GM10266 (cell line): ENCODE results near the gene TMEM132E.

ENCODE experiments used
- DNase-seq: peaks from one replicate; pipeline ENCODE4 v3.0.0; 2012; ENCODE audit errors: extremely low spot score
- TF ChIP-seq, protein P1 (sequence below): IDR thresholded peaks from 2 replicates; pipeline ENCODE4 v1.5.1; 2012; ENCODE audit warnings: mild to moderate bottlenecking, low read depth; ENCODE audit not compliant: control insufficient read depth, insufficient read depth; ENCODE audit errors: missing control alignments

The TMEM132E gene

DNA sequence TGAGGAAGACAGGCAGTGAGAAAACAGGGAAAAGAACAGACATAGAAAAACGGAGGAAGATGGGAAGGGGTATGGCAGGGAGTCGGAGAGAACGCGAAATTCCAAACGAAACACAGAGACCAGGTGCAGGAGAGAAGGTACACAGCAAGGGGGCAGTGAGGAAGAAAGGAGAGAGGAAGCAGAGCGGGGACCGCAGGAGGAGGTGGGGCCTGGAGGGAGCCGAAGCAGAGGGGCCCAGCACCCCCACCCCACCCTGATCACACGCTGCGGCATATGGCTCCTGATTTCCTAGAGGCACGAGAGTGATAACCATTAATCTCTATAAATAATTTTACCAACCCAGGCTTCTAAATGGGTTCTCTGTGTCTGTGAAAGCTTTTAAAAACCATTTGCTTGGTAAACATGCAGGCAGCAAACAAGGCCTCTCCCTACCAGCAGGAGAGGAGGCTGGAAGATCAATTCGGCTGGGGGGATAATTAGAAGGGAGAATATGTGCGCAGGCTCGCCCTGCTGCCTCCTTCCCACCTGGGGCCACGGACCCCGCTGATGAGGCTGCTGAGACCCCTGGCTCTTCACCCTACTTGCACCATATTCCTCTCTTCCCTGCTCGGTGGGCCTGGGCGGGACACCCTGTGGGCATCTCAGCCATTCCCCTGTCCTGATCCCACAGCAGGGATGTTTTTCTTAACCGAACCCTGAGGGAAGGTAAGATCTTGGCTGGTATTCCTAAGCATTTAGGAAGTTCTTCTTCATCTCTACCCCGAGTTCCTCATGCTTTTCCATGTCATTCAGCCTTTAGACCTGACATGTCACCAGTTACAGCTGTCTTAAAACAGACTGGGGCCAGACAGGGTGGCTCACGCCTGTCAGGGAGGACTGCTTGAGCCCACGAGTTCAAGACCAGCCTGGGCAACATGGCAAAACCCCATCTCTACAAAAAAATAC lies 86.7 kb downstream of the TMEM132E start:
- no peak for DNase-seq
- TF ChIP-seq, protein P1, sequence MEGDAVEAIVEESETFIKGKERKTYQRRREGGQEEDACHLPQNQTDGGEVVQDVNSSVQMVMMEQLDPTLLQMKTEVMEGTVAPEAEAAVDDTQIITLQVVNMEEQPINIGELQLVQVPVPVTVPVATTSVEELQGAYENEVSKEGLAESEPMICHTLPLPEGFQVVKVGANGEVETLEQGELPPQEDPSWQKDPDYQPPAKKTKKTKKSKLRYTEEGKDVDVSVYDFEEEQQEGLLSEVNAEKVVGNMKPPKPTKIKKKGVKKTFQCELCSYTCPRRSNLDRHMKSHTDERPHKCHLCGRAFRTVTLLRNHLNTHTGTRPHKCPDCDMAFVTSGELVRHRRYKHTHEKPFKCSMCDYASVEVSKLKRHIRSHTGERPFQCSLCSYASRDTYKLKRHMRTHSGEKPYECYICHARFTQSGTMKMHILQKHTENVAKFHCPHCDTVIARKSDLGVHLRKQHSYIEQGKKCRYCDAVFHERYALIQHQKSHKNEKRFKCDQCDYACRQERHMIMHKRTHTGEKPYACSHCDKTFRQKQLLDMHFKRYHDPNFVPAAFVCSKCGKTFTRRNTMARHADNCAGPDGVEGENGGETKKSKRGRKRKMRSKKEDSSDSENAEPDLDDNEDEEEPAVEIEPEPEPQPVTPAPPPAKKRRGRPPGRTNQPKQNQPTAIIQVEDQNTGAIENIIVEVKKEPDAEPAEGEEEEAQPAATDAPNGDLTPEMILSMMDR = no peak

DNA sequence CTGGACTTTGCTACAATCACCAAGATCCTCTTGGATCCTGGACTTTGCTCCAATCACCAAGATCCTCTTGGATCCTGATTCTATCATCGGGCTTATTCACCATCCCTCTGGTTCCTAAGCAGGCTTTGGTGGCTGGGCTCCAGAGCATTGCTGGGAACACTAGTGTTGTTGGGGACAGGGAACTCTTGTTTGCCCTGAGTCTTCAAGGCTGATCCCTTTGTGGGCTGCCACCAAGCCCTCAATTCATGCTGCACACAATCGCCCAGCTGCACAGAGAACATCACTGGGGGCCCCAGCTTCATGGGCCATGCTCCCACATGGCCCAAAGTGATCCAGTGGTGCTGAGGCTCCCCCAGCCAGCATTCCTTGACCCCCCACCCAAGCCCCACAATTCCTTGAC lies 88.3 kb downstream of the TMEM132E start:
- DNase-seq = no peak
- TF ChIP-seq, protein P1 = no peak

DNA sequence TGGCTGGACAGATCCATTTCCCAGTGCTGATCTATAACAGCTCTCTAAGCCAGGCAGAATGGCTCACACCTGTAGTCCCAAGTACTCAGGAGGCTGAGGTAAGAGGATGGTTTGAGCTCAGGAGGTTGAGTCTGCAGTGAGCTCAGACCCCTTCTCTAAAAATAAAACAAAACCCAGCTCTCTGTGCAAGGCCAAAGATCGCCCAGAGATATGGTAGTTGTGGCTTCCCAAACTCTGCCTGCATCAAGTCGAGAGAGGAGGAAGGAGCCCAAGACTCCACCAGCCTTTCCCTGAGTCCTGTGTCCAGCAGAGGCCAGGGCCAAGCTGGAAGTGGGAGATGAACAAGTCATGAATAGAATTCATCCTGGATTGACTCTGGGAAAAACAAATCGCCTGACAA lies 88.8 kb downstream of the TMEM132E start:
- TF ChIP-seq, protein P1 = no peak
- no peak for DNase-seq

DNA sequence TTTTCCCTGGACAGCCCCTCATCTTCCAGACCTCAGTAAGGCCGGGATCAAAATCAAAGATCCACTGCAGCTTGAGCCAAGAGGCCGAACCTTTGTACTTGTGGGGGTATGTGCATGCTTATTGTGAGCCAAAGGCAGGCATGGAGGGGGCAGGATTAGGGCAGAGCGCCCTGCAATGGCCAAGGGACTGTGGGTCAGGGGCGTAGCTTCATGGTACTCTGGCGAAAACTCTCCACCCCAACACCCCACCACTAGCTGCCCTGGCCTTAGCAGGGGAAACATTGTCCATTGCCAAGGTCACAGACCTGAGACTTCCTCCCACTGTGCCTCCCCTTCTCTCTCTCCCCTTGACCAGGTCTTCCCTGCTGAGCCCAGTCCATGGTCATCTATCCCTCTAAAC lies 90.1 kb downstream of the TMEM132E start:
- TF ChIP-seq, protein P1 = no peak
- DNase-seq = no peak

DNA sequence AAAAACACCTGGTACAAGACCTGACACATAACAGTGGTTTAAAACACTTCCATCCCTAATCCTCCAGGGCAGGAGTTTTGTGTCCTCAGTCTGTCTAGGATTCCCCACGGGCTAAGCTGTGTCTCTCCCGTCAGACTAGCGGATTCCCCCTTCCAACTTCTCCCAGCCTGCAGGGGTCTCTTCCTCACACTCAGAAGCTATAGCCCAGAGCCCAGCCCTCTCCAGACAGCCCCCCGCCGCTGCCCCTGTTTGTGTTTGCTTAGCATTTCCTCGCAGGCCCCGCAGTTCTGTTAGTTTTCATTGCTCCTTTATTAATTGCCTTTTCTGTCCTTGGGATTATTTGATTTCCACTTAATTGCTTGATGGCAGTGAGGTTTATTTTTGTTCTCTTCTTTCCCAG lies 91.2 kb downstream of the TMEM132E start:
- no peak for DNase-seq
- TF ChIP-seq, protein P1 = no peak

DNA sequence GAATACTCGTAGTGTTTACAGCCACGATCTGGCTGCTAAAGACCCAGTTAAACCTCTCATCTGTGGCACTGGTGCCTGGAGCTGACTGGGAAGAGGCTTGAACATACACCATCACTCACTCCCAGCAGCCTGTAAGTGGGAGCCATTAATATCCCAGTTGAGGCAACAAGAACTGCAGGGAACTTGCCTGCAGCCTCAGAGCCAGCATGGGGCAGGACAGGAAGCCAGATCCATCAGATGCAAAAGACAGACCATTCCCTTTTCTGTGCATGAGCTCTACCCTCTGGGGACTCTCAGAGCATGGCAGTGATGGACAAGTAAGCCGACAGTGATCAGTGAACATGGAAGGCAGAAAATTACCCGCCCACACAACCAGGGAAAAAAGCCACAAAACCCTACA lies 91.8 kb downstream of the TMEM132E start:
- TF ChIP-seq, protein P1 = no peak
- no peak for DNase-seq

DNA sequence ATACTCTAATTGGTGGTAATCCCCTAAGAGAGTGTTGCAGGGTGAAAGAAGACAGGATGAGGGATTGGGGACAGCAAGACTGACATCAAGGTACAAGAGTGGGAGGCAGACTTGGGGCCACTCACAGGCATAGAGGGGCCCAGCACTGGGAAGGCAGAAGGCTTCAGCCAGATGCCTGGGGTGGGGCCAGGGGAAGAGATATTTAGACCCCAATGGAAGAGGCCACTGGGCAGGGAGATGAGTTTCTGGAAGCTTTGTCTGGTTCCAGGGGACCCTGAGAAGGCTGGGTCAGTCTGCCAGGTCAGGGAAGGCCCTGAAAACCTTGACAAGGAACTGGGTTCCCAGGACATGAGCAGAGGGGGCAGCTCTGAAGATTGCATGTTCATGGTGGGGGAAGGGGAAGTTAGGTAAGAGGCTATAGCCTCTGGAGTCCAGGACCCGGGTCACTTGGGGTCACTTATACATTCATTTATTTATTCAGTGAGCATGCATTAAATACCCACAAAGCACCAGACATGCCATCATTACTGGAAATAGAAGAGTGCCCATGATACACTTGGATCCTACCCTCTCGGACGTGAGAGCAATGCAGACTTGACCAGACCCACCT lies 92.9 kb downstream of the TMEM132E start:
- TF ChIP-seq, protein P1 = no peak
- DNase-seq = no peak
